Measurements from ENCODE around the gene SCART1. TPM values are rescaled to one million over a fixed set of nuclear protein-coding genes. Genes with fewer than 3 reads are reported as not detected.

The SCART1 gene
- total RNA-seq, 1 experiment from 2014 or later: 0.50 TPM

GRCh38 chr10:133465191-133465949 lies 11.6 kb downstream of the SCART1 start:
- Histone ChIP-seq H3K4ac (ENCODE audit: low read depth, low read length) (no peak overlapping the region), H3K18ac (ENCODE audit: insufficient read length, low read depth, low read length) (no peak overlapping the region), H2AFZ (ENCODE audit: low read length) (no peak overlapping the region), H3K27me3 (ENCODE audit: insufficient read depth, low read length) (no peaks in the 10 kb centered on the region), H4K8ac (replicated peaks; ENCODE audit: insufficient read length, low read depth, low read length) (no peak overlapping the region), H2AK5ac (ENCODE audit: insufficient read length, low read length) (no peak overlapping the region), H3K23ac (ENCODE audit: insufficient read length, low read depth, low read length) (no peak overlapping the region), H2BK120ac (ENCODE audit: low read depth, low read length, poor library complexity, severe bottlenecking) (no peak overlapping the region), H3K14ac (ENCODE audit: insufficient read depth, low read length) (no peak overlapping the region), H4K91ac (ENCODE audit: insufficient read length, low read depth, low read length) (no peak overlapping the region), H3K9ac (ENCODE audit: extremely low read depth, insufficient read length, low read length) (no peak overlapping the region), H4K5ac (ENCODE audit: insufficient read length, low read depth, low read length) (no peak overlapping the region), H3K79me2 (ENCODE audit: insufficient read depth, low read length) (no peaks in the 10 kb centered on the region), H3K27ac (ENCODE audit: insufficient read length, low read depth, low read length) (no peak overlapping the region), H3K79me1 (ENCODE audit: insufficient read depth, low read depth, low read length, poor library complexity, severe bottlenecking) (no peaks in the 10 kb centered on the region), H3T11ph (ENCODE audit: low read length) (no peak overlapping the region), H4K20me1 (ENCODE audit: control insufficient read depth, insufficient read depth, insufficient read length) (no peaks in the 10 kb centered on the region), H3K9me3 (ENCODE audit: control insufficient read depth, low read depth, low read length) (peaks cover 71% of the 10 kb centered on the region), H3K4me1 (ENCODE audit: insufficient read depth, low read length) (no peaks in the 10 kb centered on the region), H2BK15ac (ENCODE audit: low read depth, low read length) (no peak overlapping the region), H2BK20ac (ENCODE audit: low read depth, low read length, poor library complexity, severe bottlenecking) (no peak overlapping the region), H2BK12ac (ENCODE audit: insufficient read length, low read depth, low read length) (no peak overlapping the region), H3K23me2 (ENCODE audit: insufficient read length, low read depth, low read length, poor library complexity, severe bottlenecking) (no peaks in the 10 kb centered on the region), H3K56ac (ENCODE audit: insufficient read length, low read depth, low read length) (no peak overlapping the region), H2BK5ac (ENCODE audit: insufficient read length, low read length) (no peak overlapping the region), H3K4me2 (ENCODE audit: insufficient read depth, insufficient read length, low read length) (no peak overlapping the region)
- no peak for TF ChIP-seq CTCF (conservative IDR thresholded peaks at IDR 0.05)
- H3K27ac Mint-ChIP-seq: no peak overlapping the region
- no peak for DNase-seq
- H3K4me1 Mint-ChIP-seq: no peaks in the 10 kb centered on the region
- WGBS (ENCODE audit: extremely low coverage, insufficient read length, low lambda C conversion rate): no CpG with 5 or more reads among the region's 55 CpGs
- no peak overlapping the region for H3K4me3 Mint-ChIP-seq
- H3K9me3 Mint-ChIP-seq: peaks cover 86 to 91% of the 10 kb centered on the region in 2 experiments
- peaks cover 9 to 31% (median 20%) of the 10 kb centered on the region in 3 experiments; a peak in 6 of 7 replicates for H3K36me3 Mint-ChIP-seq (ENCODE audit: insufficient read depth in 1 of 3, low read depth in 3 of 3)
- H3K27me3 Mint-ChIP-seq (ENCODE audit: low read depth): peaks cover 6% of the 10 kb centered on the region

All from H9 (cell line).